Liver (tissue), 9 donors: ENCODE data around the gene TIE1. TPM values are rescaled to one million over a fixed set of nuclear protein-coding genes. Genes with fewer than 3 reads are reported as not detected.

Experiments used
- DNase-seq: peaks from one replicate; pipeline ENCODE4 v3.0.0-alpha.2; 2017; ENCODE audit warnings: low spot score
- H3K27ac ChIP-seq, 2 donors: one replicate each; pipeline ENCODE4 v1.7.0; 2013; ENCODE audit warnings: inconsistent platforms in 2 of 2, low read length in 2 of 2, control low read depth in 1 of 2, low read depth in 1 of 2, mild to moderate bottlenecking in 1 of 2
- H3K27me3 ChIP-seq, 4 donors: one replicate each; pipeline versions ENCODE4 v1.6.1 to v1.7.0; 2013; ENCODE audit warnings: low read length in 3 of 4, inconsistent platforms in 1 of 4, mild to moderate bottlenecking in 1 of 4, moderate library complexity in 1 of 4; ENCODE audit not compliant: control insufficient read depth in 4 of 4, insufficient read depth in 4 of 4
- H3K36me3 ChIP-seq, 4 donors: one replicate each; pipeline versions ENCODE4 v1.6.1 to v1.7.0; 2013; ENCODE audit warnings: low read length in 3 of 4, mild to moderate bottlenecking in 3 of 4, low read depth in 1 of 4, moderate library complexity in 1 of 4; ENCODE audit not compliant: control insufficient read depth in 4 of 4, insufficient read depth in 3 of 4
- H3K4me1 ChIP-seq, 4 donors: one replicate each; pipeline versions ENCODE4 v1.6.1 to v1.7.0; 2013; ENCODE audit warnings: low read length in 3 of 4, mild to moderate bottlenecking in 3 of 4, moderate library complexity in 1 of 4; ENCODE audit not compliant: control insufficient read depth in 4 of 4, insufficient read depth in 4 of 4
- H3K4me3 ChIP-seq, 3 donors: one replicate each; pipeline versions ENCODE4 v1.6.1 to v1.7.0; 2013; ENCODE audit warnings: low read length in 3 of 3, control low read depth in 1 of 3, low read depth in 1 of 3, mild to moderate bottlenecking in 1 of 3
- H3K9ac ChIP-seq, 2 donors: one replicate each; pipeline ENCODE4 v1.7.0; 2013; ENCODE audit warnings: low read length in 2 of 2, mild to moderate bottlenecking in 2 of 2, moderate library complexity in 2 of 2, control low read depth in 1 of 2, low read depth in 1 of 2
- H3K9me3 ChIP-seq, 4 donors: one replicate each; pipeline versions ENCODE4 v1.6.1 to v1.7.0; 2013; ENCODE audit warnings: low read length in 3 of 4; ENCODE audit not compliant: control insufficient read depth in 4 of 4
- CTCF ChIP-seq: fragments of 150-350 bp; IDR thresholded peaks from 2 replicates; pipeline ENCODE4 v1.5.1; 2017; ENCODE audit warnings: improper control_type of control experiment, low read depth, low read length; ENCODE audit not compliant: missing input control
- EGR1 ChIP-seq, 2 donors: IDR thresholded peaks; 2 replicates each; pipeline ENCODE4 v1.6.1; 2016 to 2018; ENCODE audit warnings: antibody characterized with exemption in 2 of 2, low read depth in 2 of 2
- FOXA1 ChIP-seq: IDR thresholded peaks from 2 replicates; pipeline ENCODE4 v1.6.1; 2016; ENCODE audit warnings: antibody characterized with exemption
- FOXA2 ChIP-seq: IDR thresholded peaks from 2 replicates; pipeline ENCODE4 v1.6.1; 2016; ENCODE audit warnings: antibody characterized with exemption
- JUND ChIP-seq, 2 donors: IDR thresholded peaks; 2 replicates each; pipeline ENCODE4 v1.6.1; 2016; ENCODE audit warnings: antibody characterized with exemption in 2 of 2
- MAX ChIP-seq: IDR thresholded peaks from 2 replicates; pipeline ENCODE4 v1.6.1; 2016; ENCODE audit warnings: antibody characterized with exemption
- RAD21 ChIP-seq, 2 donors: IDR thresholded peaks; 2 replicates each; pipeline ENCODE4 v1.6.1; 2016; ENCODE audit warnings: antibody characterized with exemption in 2 of 2, mild to moderate bottlenecking in 2 of 2
- REST ChIP-seq: IDR thresholded peaks from 2 replicates; pipeline ENCODE4 v1.6.1; 2016; ENCODE audit warnings: antibody characterized with exemption, mild to moderate bottlenecking
- RXRA ChIP-seq, 2 donors: IDR thresholded peaks; 2 replicates each; pipeline ENCODE4 v1.6.1; 2017 to 2018; ENCODE audit warnings: antibody characterized with exemption in 2 of 2, mild to moderate bottlenecking in 1 of 2
- SP1 ChIP-seq: IDR thresholded peaks from 2 replicates; pipeline ENCODE4 v1.6.1; 2018; ENCODE audit warnings: antibody characterized with exemption, mild to moderate bottlenecking
- TAF1 ChIP-seq: conservative IDR thresholded peaks from 2 replicates; pipeline ENCODE4 v1.6.1; 2016; ENCODE audit warnings: antibody characterized with exemption, mild to moderate bottlenecking
- YY1 ChIP-seq: IDR thresholded peaks from 2 replicates; pipeline ENCODE4 v1.6.1; 2016; ENCODE audit warnings: antibody characterized with exemption, mild to moderate bottlenecking
- ZBTB33 ChIP-seq: IDR thresholded peaks from 2 replicates; pipeline ENCODE4 v1.6.1; 2016; ENCODE audit warnings: antibody characterized with exemption
- WGBS: extraction: QIAGEN DNeasy Blood & Tissue Kit; methylation state at CpG from one replicate; pipeline ENCODE4 v1.1.7; 2013; 5-methylcytosine and 5-hydroxymethylcytosine counted together
- polyA plus RNA-seq, 2 donors: library from polyadenylated mRNA; stranded (reverse) in 1 of 2; unstranded in 1 of 2; fragments of 200-250 nt in 1 of 2; fragments of >200 nt in 1 of 2; fragmentation: Nextera tagmentation in 1 of 2; extraction: Ambion mirVana in 1 of 2; gene quantifications; one replicate each; pipeline versions ENCODE4 v1.2.1 to v1.2.3, GENCODE V29; 2013 to 2015
- total RNA-seq, 2 donors: library from RNA; depleted of rRNA; stranded (reverse); fragments of >200 nt; gene quantifications; one replicate each; pipeline ENCODE4 v1.2.3, GENCODE V29; 2014
- donor health status: healthy.
- donor health status: healthy.
- donor health status: healthy.
- donor health status: healthy.
- donor health status: healthy.

TIE1 gene
- total and polyA plus RNA-seq, 4 donors, result 3.6 to 17.6 (median 8.9) TPM

- Histone ChIP-seq H3K36me3 (peaks cover 0 to 18% (median 6%) of the 10 kb centered on the region in 4 donors), H3K9ac (peak overlapping the region; percentile 58 to 77), H3K4me1 (peaks cover 6 to 14% (median 12%) of the 10 kb centered on the region in 4 donors), H3K4me3 (peak overlapping the region; percentile 70 to 76 (median 76)), H3K27me3 (no peaks in the 10 kb centered on the region), H3K27ac (peak overlapping the region; percentile 47 to 60), H3K9me3 (no peaks in the 10 kb centered on the region)
- 1% methylated on average over 33 of the region's 33 CpGs for whole genome bisulfite sequencing
- TF ChIP-seq FOXA1, result no peak
- peak; percentile 13 for TF ChIP-seq CTCF
- no peak for TF ChIP-seq REST
- TF ChIP-seq RXRA (IDR thresholded peaks at IDR 0.05), result no peak
- TF ChIP-seq RAD21 (IDR thresholded peaks at IDR 0.05), result peak; percentile 57 to 73
- TF ChIP-seq MAX, result no peak
- TF ChIP-seq FOXA2, result no peak
- no peak for TF ChIP-seq JUND (IDR thresholded peaks at IDR 0.05)
- no peak for TF ChIP-seq SP1
- TF ChIP-seq ZBTB33, result no peak
- TF ChIP-seq TAF1, result peak; percentile 24
- DNase-seq, result no peak
Measured at GRCh38 chr1:43358121-43358745, 57.5 kb downstream of the TIE1 start.

- DNase-seq, result peak; percentile 99
- H3K4me1 ChIP-seq, result peaks cover 6 to 14% (median 12%) of the 10 kb centered on the region in 4 donors
- 4% methylated on average over 59 of the region's 59 CpGs for WGBS
- TF ChIP-seq EGR1 (IDR thresholded peaks at IDR 0.05; ENCODE audit: low read depth in 2 of 2) (no peak), ZBTB33 (peak; percentile 99), YY1 (peak; percentile 47), REST (no peak)
Measured at GRCh38 chr1:43358746-43359693, 58.2 kb downstream of the TIE1 start, which contains the start of gene CDC20. Gene CDC20 (plus strand): TSS chr1:43358981. CDS start chr1:43359216, 235 bp downstream.

More at GRCh38 chr1:43358746-43359693, 58.2 kb downstream of the TIE1 start, which contains the start of gene CDC20:
- no peaks in the 10 kb centered on the region for H3K9me3 ChIP-seq
- peaks cover under 1 to 26% (median 11%) of the 10 kb centered on the region in 4 donors for H3K36me3 ChIP-seq
- no peaks in the 10 kb centered on the region for H3K27me3 ChIP-seq
- H3K27ac ChIP-seq, result peak within 1 kb of the TSS; percentile 47 to 60
- peak within 1 kb of the TSS; percentile 70 to 76 (median 76) for H3K4me3 ChIP-seq
- H3K9ac ChIP-seq, result peak within 1 kb of the TSS; percentile 58 to 77
